IMR-90 (cell line): ENCODE data around the gene NMT1. TPM values are rescaled to one million over a fixed set of nuclear protein-coding genes. Genes with fewer than 3 reads are reported as not detected.
A peak's percentile ranks its signal among the peaks of the same experiment; 100 is the strongest.
"Not testable (repeated sequence)": the region's sequence is repeated elsewhere in the genome, so short reads cannot be mapped to it uniquely, and the experiment has no call there.

Experiments
- ATAC-seq: fragments of 200-7000 bp; cut with Tn5 transposase; 2 replicates; pipeline ENCODE4 v1.9.1; 2020; ENCODE audit warnings: low read depth, mild to moderate bottlenecking, moderate library complexity
- BruUV-seq: library from RNA; stranded (reverse); fragments of 400-500 nt; replicated peaks from 2 replicates; lab custom pipeline; 2021; lab: Mats Ljungman, UMichigan
- CTCF ChIA-PET: fragments of 300-600 bp; formaldehyde crosslinking; extraction: SDS; loops from one replicate; lab custom pipeline; 2021; ENCODE audit warnings: antibody characterized with exemption; lab: Yijun Ruan, JAX
- POLR2A ChIA-PET: fragments of 300-600 bp; sonication (Branson Sonifier 250); formaldehyde crosslinking; loops from one replicate; lab custom pipeline; 2022; ENCODE audit warnings: antibody characterized with exemption; ENCODE audit not compliant: unreplicated experiment; lab: Charles Lee
- DNase-seq: peaks from one replicate; pipeline ENCODE4 v3.0.0; 2013
- H2AFZ ChIP-seq: replicated peaks from 2 replicates; pipeline ENCODE3; 2013; ENCODE audit warnings: low read length, mild to moderate bottlenecking; ENCODE audit not compliant: poor library complexity
- H2AK5ac ChIP-seq: 2 replicates; pipeline ENCODE4 v1.6.1; 2013; ENCODE audit warnings: low read depth, low read length, inconsistent platforms
- H2AK9ac ChIP-seq: replicated peaks from 2 replicates; pipeline ENCODE3; 2013; ENCODE audit warnings: mild to moderate bottlenecking, low read depth, low read length, moderate library complexity; ENCODE audit not compliant: poor library complexity
- H2BK120ac ChIP-seq: 2 replicates; pipeline ENCODE4 v1.6.1; 2013; ENCODE audit warnings: low read depth, low read length, inconsistent platforms
- H2BK15ac ChIP-seq: 3 replicates; pipeline ENCODE4 v1.6.1; 2013; ENCODE audit warnings: low read depth, low read length, inconsistent platforms
- H2BK20ac ChIP-seq: 2 replicates; pipeline ENCODE4 v1.6.1; 2013; ENCODE audit warnings: low read depth, mild to moderate bottlenecking, inconsistent platforms, low read length, moderate library complexity
- H2BK5ac ChIP-seq: 2 replicates; pipeline ENCODE4 v1.6.1; 2013; ENCODE audit warnings: mild to moderate bottlenecking, low read depth, low read length, inconsistent platforms; ENCODE audit not compliant: poor library complexity, severe bottlenecking
- H3K14ac ChIP-seq: replicated peaks from 2 replicates; pipeline ENCODE4 v1.6.1; 2013; ENCODE audit warnings: low read depth, low read length, inconsistent platforms
- H3K18ac ChIP-seq: 2 replicates; pipeline ENCODE4 v1.6.1; 2013; ENCODE audit warnings: low read depth, low read length, control low read depth
- H3K23ac ChIP-seq: 2 replicates; pipeline ENCODE4 v1.6.1; 2013; ENCODE audit warnings: low read depth, low read length, inconsistent platforms
- H3K27ac ChIP-seq: 2 replicates; pipeline ENCODE4 v1.5.1; 2013; ENCODE audit warnings: mild to moderate bottlenecking, control low read depth, low read length; ENCODE audit not compliant: insufficient read depth
- H3K27me3 ChIP-seq: 2 replicates; pipeline ENCODE4 v1.6.1; 2013; ENCODE audit warnings: low read length; ENCODE audit not compliant: control insufficient read depth, insufficient read depth
- H3K36me3 ChIP-seq: 2 replicates; pipeline ENCODE4 v1.6.1; 2013; ENCODE audit warnings: low read length, mixed read lengths; ENCODE audit not compliant: control insufficient read depth, insufficient read depth
- H3K4ac ChIP-seq: 2 replicates; pipeline ENCODE4 v1.6.1; 2013; ENCODE audit warnings: low read depth, low read length, inconsistent platforms
- H3K4me1 ChIP-seq: 2 replicates; pipeline ENCODE4 v1.6.1; 2013; ENCODE audit warnings: low read length, mixed read lengths; ENCODE audit not compliant: control insufficient read depth, insufficient read depth
- H3K4me2 ChIP-seq: 2 replicates; pipeline ENCODE4 v1.6.1; 2013; ENCODE audit warnings: low read depth, mild to moderate bottlenecking, control low read depth, low read length, moderate library complexity
- H3K4me3 ChIP-seq: 2 replicates; pipeline ENCODE4 v1.5.1; 2013; ENCODE audit warnings: low read depth, mild to moderate bottlenecking, control low read depth, low read length, moderate library complexity; ENCODE audit not compliant: insufficient read depth
- H3K56ac ChIP-seq: 2 replicates; pipeline ENCODE4 v1.6.1; 2013; ENCODE audit warnings: low read length, inconsistent platforms; ENCODE audit not compliant: insufficient read depth; ENCODE audit errors: extremely low read depth
- H3K79me1 ChIP-seq, 2 experiments: 2 replicates each; pipeline ENCODE4 v1.6.1; 2013; ENCODE audit warnings: low read length in 2 of 2, inconsistent platforms in 1 of 2, low read depth in 1 of 2
- H3K9ac ChIP-seq: 2 replicates; pipeline ENCODE4 v1.6.1; 2013; ENCODE audit warnings: low read depth, low read length, control low read depth
- H3K9me1 ChIP-seq: 2 replicates; pipeline ENCODE4 v1.6.1; 2013; ENCODE audit warnings: low read length, inconsistent platforms; ENCODE audit not compliant: insufficient read depth
- H3K9me3 ChIP-seq: 2 replicates; pipeline ENCODE4 v1.6.1; 2013; ENCODE audit warnings: low read length; ENCODE audit not compliant: control insufficient read depth, insufficient read depth
- H4K20me1 ChIP-seq: 2 replicates; pipeline ENCODE4 v1.6.1; 2013; ENCODE audit warnings: low read length, inconsistent platforms; ENCODE audit not compliant: insufficient read depth
- H4K5ac ChIP-seq: 2 replicates; pipeline ENCODE4 v1.6.1; 2013; ENCODE audit warnings: mild to moderate bottlenecking, low read depth, low read length, control low read depth
- H4K8ac ChIP-seq, 2 experiments: 2 replicates each; pipeline ENCODE4 v1.6.1; 2013; ENCODE audit warnings: low read depth in 2 of 2, low read length in 2 of 2, control low read depth in 1 of 2, inconsistent platforms in 1 of 2
- H4K91ac ChIP-seq: 2 replicates; pipeline ENCODE4 v1.6.1; 2013; ENCODE audit warnings: low read depth, low read length, inconsistent platforms; ENCODE audit not compliant: insufficient read depth
- WGBS, 2 experiments: methylation state at CpG; one replicate each; pipeline versions ENCODE4 v1.1.5 to v1.1.7; 2013; ENCODE audit warnings: missing lambda C conversion rate in 2 of 2; ENCODE audit not compliant: insufficient read length in 1 of 2; ENCODE audit errors: extremely low coverage in 2 of 2; 5-methylcytosine and 5-hydroxymethylcytosine counted together
- dilution Hi-C: fragments of 300-500 bp; cut with HindIII; formaldehyde crosslinking; loops from one replicate; pipeline ENCODE4 v1.14.3; 2018; ENCODE audit warnings: low sequenced_read_pairs; ENCODE audit not compliant: unreplicated experiment
- in situ Hi-C: fragments of 300-500 bp; cut with MboI; formaldehyde crosslinking; loops from 3 replicates; pipeline ENCODE4 v1.14.3; 2019; ENCODE audit warnings: low sequenced_read_pairs, inconsistent platforms, mixed read lengths
- intact Hi-C: fragments of 100-400 bp; cut with micrococcal nuclease; formaldehyde crosslinking; loops from 2 replicates; pipeline ENCODE4 v1.10.0; 2022
- polyA plus RNA-seq, 3 experiments: library from polyadenylated mRNA; depleted of rRNA; stranded (reverse); fragments of >200 nt; gene quantifications; 2 replicates each; pipeline ENCODE4 v1.2.3, GENCODE V29; 2012; ENCODE audit warnings: low replicate concordance in 1 of 3
- total RNA-seq: library from RNA; depleted of rRNA; stranded (reverse); fragments of >200 nt; gene quantifications from 2 replicates; pipeline ENCODE4 v1.2.3, GENCODE V29; 2012

NMT1 gene
- total and polyA plus RNA-seq, 2 of the 4 experiments (the other 2 are of a cell fraction): 38.0 to 60.6 TPM

GRCh38 chr17:45124797-45125122 is 63.6 kb downstream of the NMT1 start:
- H3K79me1 ChIP-seq: peaks cover 59 to 79% of the 10 kb centered on the region in 2 experiments
- intact Hi-C loops, ATAC-seq, H3K4me3 ChIP-seq, H3K9me3 ChIP-seq, H3K27me3 ChIP-seq, H4K20me1 ChIP-seq, in situ Hi-C loops, DNase-seq, H3K36me3 ChIP-seq, dilution Hi-C loops, BruUV-seq: not testable (repeated sequence)
- H2AK5ac ChIP-seq: peak overlapping the region; percentile 100
- H2BK5ac ChIP-seq: peak overlapping the region; percentile 99
- H3K4me1 ChIP-seq: peaks cover 39% of the 10 kb centered on the region
- peak overlapping the region; percentile 97 for H3K18ac ChIP-seq
- peak overlapping the region; percentile 74 for H2AFZ ChIP-seq
- H4K5ac ChIP-seq: peak overlapping the region; percentile 99
- CTCF ChIA-PET: interaction anchor here (1.7 kb wide), 1 partner anchor 11 kb away, joined by 5 read pairs; the partner anchor contains the start of gene ACBD4
- WGBS, 2 experiments: 69% methylated on average over 3 of the region's 5 CpGs; no CpG with 5 or more reads in 1 of the 2 experiments
- peak overlapping the region; percentile 92 to 95 for H4K8ac ChIP-seq
- H3K4ac ChIP-seq: peak overlapping the region; percentile 100
- H2BK15ac ChIP-seq: peak overlapping the region; percentile 95
- peak overlapping the region; percentile 97 for H3K23ac ChIP-seq
- peaks cover 33% of the 10 kb centered on the region for H3K9me1 ChIP-seq
- peak overlapping the region; percentile 99 for H4K91ac ChIP-seq
- H3K4me2 ChIP-seq: peak overlapping the region; percentile 52; the same call in 1 of the 2 replicates
- peak overlapping the region; percentile 46; the same call in 1 of the 2 replicates for H3K9ac ChIP-seq
- peak overlapping the region; percentile 95 for H3K14ac ChIP-seq
- H2BK120ac ChIP-seq: peak overlapping the region; percentile 100
- H3K56ac ChIP-seq: peak overlapping the region; percentile 75; the same call in 1 of the 2 replicates
- POLR2A ChIA-PET: interaction anchor here (0.5 kb wide), 1 partner anchor 79 kb away, joined by 3 read pairs; no protein-coding TSS in a partner anchor
- peak overlapping the region; percentile 98 for H3K27ac ChIP-seq
- peak overlapping the region; percentile 99 for H2AK9ac ChIP-seq
- peak overlapping the region; percentile 99 for H2BK20ac ChIP-seq
